ENCODE results near the gene EXOC4. TPM values are rescaled to one million over a fixed set of nuclear protein-coding genes. Genes with fewer than 3 reads are reported as not detected.
"Not testable (repeated sequence)": the region's sequence is repeated elsewhere in the genome, so short reads cannot be mapped to it uniquely, and the experiment has no call there.

Gene EXOC4
- total and polyA plus RNA-seq, 2 donors (not counting 1 experiment from before 2014, with no cell fraction given): 79.6 to 158 TPM

DNA sequence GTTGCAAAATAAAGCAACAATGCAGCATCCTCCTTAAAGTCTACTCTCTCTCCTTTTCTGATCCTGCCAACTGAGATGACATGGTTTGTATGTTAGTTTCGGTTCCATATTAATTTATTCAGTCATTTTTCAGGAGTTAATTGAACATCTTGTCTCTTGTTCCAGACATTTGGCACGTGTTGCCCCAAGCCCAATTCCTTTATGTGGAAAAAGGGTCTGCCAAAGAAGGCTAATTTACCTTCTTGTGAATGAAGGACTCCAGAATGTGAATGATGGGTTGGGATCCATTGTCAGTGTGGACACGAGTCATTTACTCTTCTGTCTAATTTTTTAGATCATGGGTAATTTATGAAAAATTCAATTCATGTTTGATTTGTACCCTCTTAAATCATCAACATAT is 523.4 kb downstream of the EXOC4 start:
- Histone ChIP-seq H3K4me1 (ENCODE audit: control insufficient read depth, extremely low read depth, insufficient read depth, low read length) (no peaks in the 10 kb centered on the region), H3K4me3 (replicated peaks in 1 of 4; ENCODE audit: control extremely low read depth in 1 of 4, insufficient read depth in 1 of 4, low read depth in 3 of 4, low read length in 4 of 4) (no peak overlapping the region), H3K27me3 (ENCODE audit: control insufficient read depth, insufficient read depth, low read length) (no peaks in the 10 kb centered on the region), H3K9me3 (ENCODE audit: control insufficient read depth, insufficient read depth, low read depth, low read length) (no peaks in the 10 kb centered on the region), H3K79me2 (ENCODE audit: control insufficient read depth, insufficient read depth, low read length) (no peaks in the 10 kb centered on the region), H3K9ac (ENCODE audit: insufficient read depth, low read length) (no peak overlapping the region), H3K27ac (ENCODE audit: insufficient read depth, low read length) (no peak overlapping the region), H2AFZ (ENCODE audit: low read length) (no peak overlapping the region), H3K36me3 (ENCODE audit: control insufficient read depth, insufficient read depth, low read length) (no peaks in the 10 kb centered on the region), H4K20me1 (ENCODE audit: control insufficient read depth, extremely low read depth, insufficient read depth, low read length) (no peaks in the 10 kb centered on the region), H3K4me2 (ENCODE audit: extremely low read depth, insufficient read depth, low read length) (no peak overlapping the region)
- no peak for DNase-seq (ENCODE audit: low read depth in 2 of 2)
- TF ChIP-seq CTCF (conservative IDR thresholded peaks at IDR 0.05 in 1 of 2, IDR thresholded peaks at IDR 0.05 in 1 of 2; ENCODE audit: low read depth in 1 of 2, low read length in 2 of 2) (no peak), EZH2 (IDR thresholded peaks at IDR 0.05; ENCODE audit: low read length, missing control alignments) (no peak)

- Histone ChIP-seq H3K4me3 (replicated peaks in 1 of 4; ENCODE audit: control extremely low read depth in 1 of 4, insufficient read depth in 1 of 4, low read depth in 3 of 4, low read length in 4 of 4) (no peak overlapping the region), H3K9ac (ENCODE audit: insufficient read depth, low read length) (no peak overlapping the region), H3K4me2 (ENCODE audit: extremely low read depth, insufficient read depth, low read length) (no peak overlapping the region), H3K79me2 (ENCODE audit: control insufficient read depth, insufficient read depth, low read length) (no peaks in the 10 kb centered on the region), H3K27ac (ENCODE audit: insufficient read depth, low read length) (no peak overlapping the region), H3K9me3 (ENCODE audit: control insufficient read depth, insufficient read depth, low read depth, low read length) (no peaks in the 10 kb centered on the region), H3K36me3 (ENCODE audit: control insufficient read depth, insufficient read depth, low read length) (no peaks in the 10 kb centered on the region), H4K20me1 (ENCODE audit: control insufficient read depth, extremely low read depth, insufficient read depth, low read length) (no peaks in the 10 kb centered on the region), H3K4me1 (ENCODE audit: control insufficient read depth, extremely low read depth, insufficient read depth, low read length) (no peaks in the 10 kb centered on the region), H2AFZ (ENCODE audit: low read length) (no peak overlapping the region), H3K27me3 (ENCODE audit: control insufficient read depth, insufficient read depth, low read length) (no peaks in the 10 kb centered on the region)
- TF ChIP-seq EZH2 (IDR thresholded peaks at IDR 0.05; ENCODE audit: low read length, missing control alignments) (no peak), CTCF (conservative IDR thresholded peaks at IDR 0.05 in 1 of 2, IDR thresholded peaks at IDR 0.05 in 1 of 2; ENCODE audit: low read depth in 1 of 2, low read length in 2 of 2) (no peak)
- DNase-seq (ENCODE audit: low read depth in 2 of 2): no peak
These were observed 524.8 kb downstream of the EXOC4 start for GRCh38 chr7:133777701-133778100.

DNA sequence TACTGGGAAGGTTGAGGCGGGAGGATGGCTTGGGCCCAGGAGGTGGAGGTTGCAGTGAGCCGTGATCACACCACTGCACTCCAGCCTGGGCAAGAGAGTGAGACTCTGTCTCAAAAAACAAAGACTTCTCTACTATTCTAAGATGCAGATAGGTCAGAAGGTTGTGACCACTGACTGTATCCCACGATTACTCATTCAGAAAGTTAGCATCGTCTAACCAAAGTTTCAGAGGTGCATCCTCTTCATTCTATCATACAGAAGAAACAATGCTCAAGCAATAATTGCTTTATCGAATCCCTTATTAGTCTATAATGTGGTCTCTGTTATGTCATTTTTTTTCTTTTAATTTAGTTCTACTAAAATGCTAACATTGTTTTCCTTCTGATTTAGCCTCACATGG is 525.6 kb downstream of the EXOC4 start:
- Histone ChIP-seq H3K36me3 (ENCODE audit: control insufficient read depth, insufficient read depth, low read length) (no peaks in the 10 kb centered on the region), H3K4me1 (ENCODE audit: control insufficient read depth, extremely low read depth, insufficient read depth, low read length) (no peaks in the 10 kb centered on the region), H3K4me2 (ENCODE audit: extremely low read depth, insufficient read depth, low read length) (no peak overlapping the region), H3K4me3 (replicated peaks in 1 of 4; ENCODE audit: control extremely low read depth in 1 of 4, insufficient read depth in 1 of 4, low read depth in 3 of 4, low read length in 4 of 4) (no peak overlapping the region), H3K79me2 (ENCODE audit: control insufficient read depth, insufficient read depth, low read length) (no peaks in the 10 kb centered on the region), H3K9me3 (ENCODE audit: control insufficient read depth, insufficient read depth, low read depth, low read length) (no peaks in the 10 kb centered on the region), H4K20me1 (ENCODE audit: control insufficient read depth, extremely low read depth, insufficient read depth, low read length) (no peaks in the 10 kb centered on the region), H2AFZ (ENCODE audit: low read length) (no peak overlapping the region), H3K9ac (ENCODE audit: insufficient read depth, low read length) (no peak overlapping the region), H3K27me3 (ENCODE audit: control insufficient read depth, insufficient read depth, low read length) (no peaks in the 10 kb centered on the region), H3K27ac (ENCODE audit: insufficient read depth, low read length) (no peak overlapping the region)
- TF ChIP-seq EZH2 (IDR thresholded peaks at IDR 0.05; ENCODE audit: low read length, missing control alignments) (no peak), CTCF (conservative IDR thresholded peaks at IDR 0.05 in 1 of 2, IDR thresholded peaks at IDR 0.05 in 1 of 2; ENCODE audit: low read depth in 1 of 2, low read length in 2 of 2) (no peak)
- DNase-seq (ENCODE audit: low read depth in 2 of 2): no peak

DNA sequence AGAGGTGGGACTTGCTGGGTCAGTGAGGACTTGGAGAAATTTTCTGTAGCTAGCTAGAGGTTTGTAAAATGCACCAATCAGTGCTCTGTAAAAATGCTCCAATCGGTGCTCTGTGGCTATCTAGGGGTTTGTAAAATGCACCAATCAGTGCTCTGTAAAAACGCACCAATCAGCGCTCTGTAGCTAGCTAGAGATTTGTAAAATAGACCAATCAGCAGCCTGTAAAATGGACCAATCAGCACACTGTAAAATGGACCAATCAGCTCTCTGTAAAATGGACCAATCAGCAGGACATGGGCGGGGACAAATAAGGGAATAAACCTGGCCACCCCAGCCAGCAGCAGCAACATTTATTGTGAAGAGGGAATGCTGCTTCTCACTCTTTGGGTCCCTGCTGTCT is 526.7 kb downstream of the EXOC4 start:
- H3K9ac ChIP-seq (ENCODE audit: insufficient read depth, low read length); DNase-seq (ENCODE audit: low read depth in 2 of 2); H3K27ac ChIP-seq (ENCODE audit: insufficient read depth, low read length): not testable (repeated sequence)

More for the DNA sequence above, 526.7 kb downstream of the EXOC4 start:
- not testable (repeated sequence) for H3K4me1 ChIP-seq (ENCODE audit: control insufficient read depth, extremely low read depth, insufficient read depth, low read length); H3K9me3 ChIP-seq (ENCODE audit: control insufficient read depth, insufficient read depth, low read depth, low read length); H3K27me3 ChIP-seq (ENCODE audit: control insufficient read depth, insufficient read depth, low read length); H3K4me2 ChIP-seq (ENCODE audit: extremely low read depth, insufficient read depth, low read length); H3K79me2 ChIP-seq (ENCODE audit: control insufficient read depth, insufficient read depth, low read length); H4K20me1 ChIP-seq (ENCODE audit: control insufficient read depth, extremely low read depth, insufficient read depth, low read length); H2AFZ ChIP-seq (ENCODE audit: low read length); H3K4me3 ChIP-seq (replicated peaks in 1 of 4; ENCODE audit: control extremely low read depth in 1 of 4, insufficient read depth in 1 of 4, low read depth in 3 of 4, low read length in 4 of 4); H3K36me3 ChIP-seq (ENCODE audit: control insufficient read depth, insufficient read depth, low read length)

Data from fibroblast of lung (primary cell).